GM18498 (cell line): ENCODE measurements around the gene ANKLE1.

Experiments used
- ATAC-seq: cut with Tn5 transposase; IDR thresholded peaks from one replicate; pipeline ENCODE4 v1.9.1; 2021; ENCODE audit warnings: mild to moderate bottlenecking, moderate library complexity; ENCODE audit not compliant: unreplicated experiment

Gene ANKLE1

DNA sequence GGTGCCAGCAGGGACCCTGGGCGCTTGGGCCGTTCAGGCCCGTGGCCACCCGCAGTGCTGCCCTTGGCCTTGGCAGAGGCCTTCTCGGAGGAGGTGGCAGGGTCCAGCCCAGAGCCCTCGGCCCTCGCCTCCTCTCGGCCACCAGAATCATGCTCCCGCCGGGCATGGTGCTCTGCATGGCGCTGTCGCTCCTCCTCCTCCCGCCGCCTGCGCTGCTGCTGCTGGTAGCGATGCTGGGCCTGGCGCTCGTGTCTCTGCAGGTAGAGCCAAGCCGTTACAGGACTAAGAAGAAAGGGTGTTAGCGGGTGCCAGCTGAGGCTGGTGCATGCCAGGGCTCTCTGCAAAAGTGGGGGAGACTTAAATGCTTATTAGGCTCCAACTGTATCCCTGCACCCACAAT lies 43.4 kb downstream of the ANKLE1 start:
- no peak for ATAC-seq

DNA sequence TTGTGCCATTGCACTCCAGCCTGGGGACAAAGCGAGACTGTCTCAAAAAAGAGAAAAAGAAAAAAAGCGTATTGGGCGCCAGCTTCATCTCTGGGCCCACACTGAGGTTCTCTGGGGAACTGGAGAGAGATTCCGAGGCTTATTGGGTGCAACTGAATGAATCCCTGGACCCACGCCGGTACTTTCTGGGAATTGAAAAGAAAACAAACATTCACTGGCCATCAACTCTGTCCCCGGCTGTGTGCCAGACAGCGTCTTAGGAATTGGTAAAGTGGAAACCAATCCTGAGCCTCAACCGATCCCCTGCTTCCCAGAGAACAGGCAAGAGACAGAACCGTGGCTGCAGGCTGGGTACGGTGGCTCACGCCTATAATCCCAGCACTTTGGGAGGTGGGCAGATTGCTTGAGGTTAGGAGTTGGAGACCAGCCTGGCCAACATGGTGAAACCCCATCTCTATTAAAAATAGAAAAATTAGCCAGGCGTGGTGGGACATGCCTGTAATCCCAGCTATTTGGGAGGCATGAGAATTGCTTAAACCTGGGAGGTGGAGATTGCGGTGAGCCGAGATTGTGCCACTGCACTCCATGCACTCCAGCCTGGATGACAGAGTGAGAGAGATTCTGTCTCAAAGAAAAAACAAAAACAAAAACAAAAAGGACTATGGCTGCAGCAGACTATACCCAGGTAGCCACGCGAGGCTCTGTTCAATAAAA lies 44.3 kb downstream of the ANKLE1 start:
- no peak for ATAC-seq

DNA sequence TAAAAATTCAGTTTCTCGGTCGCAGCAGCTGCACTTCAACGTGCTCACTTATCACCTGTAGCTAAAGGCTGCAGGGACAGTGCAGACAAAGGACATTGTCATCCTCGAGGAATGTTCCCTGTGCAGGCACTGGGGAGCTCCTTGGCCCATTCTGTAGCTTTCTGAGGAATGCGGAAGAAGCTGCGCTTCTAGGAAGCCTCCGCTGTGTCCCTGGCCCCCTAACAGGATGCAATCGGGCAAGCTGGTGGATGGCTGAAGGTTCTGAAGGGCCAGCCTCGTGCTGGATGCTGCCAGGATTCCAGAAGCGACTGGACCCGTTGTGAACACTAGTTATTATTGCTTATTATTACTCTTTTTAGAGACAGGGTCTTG lies 44.9 kb downstream of the ANKLE1 start:
- ATAC-seq: no peak

DNA sequence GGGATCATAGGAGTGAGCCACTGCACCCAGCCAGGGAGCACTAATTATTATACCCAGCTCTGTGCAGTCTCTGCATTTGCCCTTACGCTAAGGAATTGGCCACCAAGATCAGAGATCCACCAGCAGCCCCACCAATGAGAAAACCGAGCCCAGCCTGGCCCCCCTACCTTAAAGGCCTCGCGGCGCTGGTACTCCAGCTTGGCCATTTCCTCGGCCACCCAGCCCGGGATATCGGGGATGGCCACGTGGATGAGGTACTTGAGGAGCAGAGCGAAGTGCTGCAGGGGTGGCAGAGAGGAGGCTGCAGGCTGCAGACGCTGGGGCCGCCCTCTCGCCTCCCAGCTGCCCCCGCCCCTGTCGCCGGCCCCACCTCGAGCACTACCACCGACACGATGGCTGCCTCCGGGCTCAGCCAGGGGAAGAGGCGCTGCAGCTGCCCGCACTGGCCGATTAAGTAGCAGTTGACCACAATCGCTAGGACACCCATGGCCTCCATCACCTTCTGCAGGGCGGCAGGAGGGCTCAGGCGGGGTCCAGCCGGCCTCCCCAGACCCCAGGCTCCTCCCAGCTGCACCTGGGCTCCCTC lies 45.5 kb downstream of the ANKLE1 start:
- no peak for ATAC-seq

DNA sequence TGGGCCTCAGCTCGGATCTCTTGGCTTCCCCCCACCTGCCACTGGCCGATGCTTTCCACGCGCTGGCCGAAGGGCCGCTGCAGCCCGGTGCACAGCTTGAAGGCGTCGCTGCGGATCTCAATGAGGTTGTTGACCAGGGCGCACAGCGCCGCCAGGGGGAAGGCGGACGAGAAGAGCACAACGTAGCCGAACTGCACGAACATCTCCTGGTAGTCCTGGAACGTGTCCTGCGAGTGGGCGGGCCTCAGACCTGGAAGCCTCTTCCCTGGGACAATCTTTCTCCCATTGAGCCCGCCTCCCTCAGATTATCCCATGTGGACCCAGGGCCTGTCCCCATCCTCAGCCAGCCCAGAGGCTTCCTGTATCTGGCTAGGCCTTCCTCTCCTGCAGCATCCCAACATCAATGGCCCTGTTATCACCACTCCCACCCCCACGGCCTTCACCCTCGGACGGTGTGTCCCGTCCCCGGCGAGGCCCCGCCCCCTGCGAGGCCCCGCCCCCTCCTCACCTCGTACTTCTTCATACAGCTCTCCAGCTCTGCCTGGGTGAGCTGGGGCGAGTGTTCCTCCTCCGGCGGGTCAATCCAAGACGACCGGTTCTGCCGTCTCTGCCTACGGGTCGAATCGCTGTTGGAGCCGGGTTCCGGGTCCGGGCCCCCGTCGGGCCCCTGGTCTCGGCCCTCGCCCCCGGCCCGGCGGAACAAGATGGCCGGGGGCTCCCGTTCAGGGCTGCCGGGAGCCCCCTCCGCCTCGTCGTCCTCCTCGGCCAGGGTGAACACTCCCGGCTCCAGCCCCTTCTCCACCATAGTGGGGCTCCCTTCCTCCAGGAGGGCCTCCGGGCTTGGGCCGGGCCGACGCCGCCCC lies 46.2 kb downstream of the ANKLE1 start:
- no peak for ATAC-seq

DNA sequence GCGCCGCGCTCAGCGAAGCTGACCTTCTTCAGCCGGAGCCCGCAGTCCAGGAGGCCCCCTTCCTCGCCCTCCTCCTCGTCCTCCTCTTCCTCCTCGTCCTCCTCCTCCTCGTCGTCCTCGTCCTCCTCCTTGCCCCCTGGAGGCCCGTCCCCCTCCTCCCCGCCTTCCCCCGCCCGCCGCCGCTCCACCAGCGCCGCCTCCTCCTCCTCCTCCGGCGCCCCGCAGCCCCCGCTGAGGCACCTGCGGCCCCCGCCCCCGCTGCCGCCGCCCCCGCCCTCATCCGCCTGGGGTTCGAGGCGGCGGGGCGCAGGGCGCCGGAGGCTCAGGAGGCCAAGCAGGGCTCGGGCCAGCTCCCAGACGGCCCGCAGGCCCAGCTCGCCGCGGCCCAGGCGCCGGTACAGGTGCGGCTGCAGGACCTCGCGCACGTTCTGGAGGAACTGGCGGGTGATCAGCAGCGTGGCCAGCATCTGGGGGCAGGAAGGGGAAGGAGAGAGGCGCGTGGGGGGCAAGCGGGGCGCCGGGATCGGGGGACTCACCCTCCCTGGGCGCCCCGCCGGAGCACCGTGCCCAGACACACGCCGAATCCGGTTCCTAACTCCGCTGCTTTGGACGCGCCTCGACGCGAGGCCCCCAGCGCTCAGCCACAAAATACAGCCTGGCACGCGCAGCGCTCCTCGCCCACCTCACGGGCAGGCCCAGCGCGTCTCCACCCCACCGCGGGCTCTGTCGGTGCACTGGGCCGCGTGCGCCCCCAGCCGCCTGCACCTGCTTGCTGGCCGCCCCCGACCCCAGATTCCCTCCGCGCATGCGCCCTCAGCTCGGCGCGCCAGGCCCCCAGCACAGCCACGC lies 47.0 kb downstream of the ANKLE1 start:
- no peak for ATAC-seq

DNA sequence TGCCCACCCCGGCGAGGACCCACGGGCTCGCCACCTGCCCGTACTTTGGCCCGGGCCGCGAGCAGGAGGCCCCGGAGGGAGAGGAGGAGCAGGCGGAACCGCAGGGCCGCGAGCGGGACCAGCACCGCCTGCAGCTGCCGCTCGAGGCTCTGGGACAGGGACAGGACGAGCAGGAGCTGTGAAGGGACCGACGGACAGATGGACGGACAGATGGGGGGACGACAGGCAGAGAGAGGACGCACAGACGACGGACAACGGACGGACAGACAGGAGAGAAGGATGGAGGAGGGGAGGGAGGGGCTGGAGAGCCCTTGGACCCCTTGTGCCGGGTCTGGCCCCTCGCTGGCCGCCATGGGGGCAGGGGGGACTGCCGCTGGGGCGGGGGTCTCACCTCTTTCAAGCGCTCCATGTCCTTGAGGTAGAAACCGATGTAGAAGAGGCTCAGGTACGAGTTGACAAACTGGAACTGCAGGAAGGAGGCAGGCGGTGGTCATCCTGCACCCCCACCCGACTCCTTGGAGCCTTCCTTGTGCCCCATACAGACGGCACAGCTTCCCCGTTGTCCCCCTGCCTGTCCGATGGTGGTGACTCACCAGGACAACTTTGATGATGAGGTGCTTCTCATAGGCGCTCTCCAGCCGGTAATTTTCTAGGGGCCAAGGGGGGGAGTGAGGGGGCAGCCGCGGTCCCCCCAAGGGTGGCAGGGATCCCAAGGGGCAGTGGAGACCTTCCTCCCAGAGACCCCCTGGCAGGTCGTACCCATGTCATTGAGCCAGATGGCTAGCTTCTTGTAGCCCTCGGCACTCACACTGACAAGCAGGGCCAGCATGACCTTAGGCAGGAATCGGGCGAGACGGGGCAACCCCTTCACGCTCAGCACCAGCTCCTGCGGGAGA lies 47.9 kb downstream of the ANKLE1 start:
- no peak for ATAC-seq

DNA sequence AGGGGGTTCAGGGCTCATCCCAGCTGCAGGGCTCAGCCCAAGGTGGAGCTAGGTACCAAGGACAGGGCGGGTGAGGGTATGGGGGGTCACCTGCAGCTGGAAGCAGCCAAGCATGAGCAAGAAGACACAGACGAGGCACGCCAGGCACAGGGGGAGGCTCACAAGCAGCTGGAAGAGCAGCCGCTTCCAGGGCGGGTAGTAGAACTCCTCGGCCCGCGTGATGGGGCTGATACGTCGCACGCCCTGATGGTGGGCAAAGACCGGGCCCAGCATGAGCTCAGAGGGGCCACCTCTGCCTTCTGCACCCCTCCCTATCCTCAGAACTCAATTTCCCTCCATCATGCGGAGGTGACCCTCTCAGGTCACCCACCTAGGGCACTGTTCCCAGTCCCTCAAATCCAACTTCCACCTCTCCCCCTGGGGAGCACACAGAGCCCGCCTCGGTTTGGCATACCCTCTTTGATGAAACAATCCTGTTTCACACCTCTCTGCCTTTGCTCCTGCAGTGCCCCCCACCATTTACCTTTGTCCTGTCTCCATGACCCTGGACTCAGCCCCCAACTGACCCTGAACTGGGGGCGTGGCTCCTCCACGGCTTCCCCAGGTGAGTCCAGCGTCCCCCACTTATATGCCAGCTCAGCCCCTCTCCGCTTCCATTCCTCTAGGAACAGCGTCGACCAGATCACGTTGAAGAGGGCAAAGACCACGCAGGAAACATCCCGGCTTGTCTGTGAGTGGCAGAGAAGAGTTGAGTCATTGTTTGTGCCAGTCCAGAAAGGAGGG lies 48.8 kb downstream of the ANKLE1 start:
- ATAC-seq: no peak

DNA sequence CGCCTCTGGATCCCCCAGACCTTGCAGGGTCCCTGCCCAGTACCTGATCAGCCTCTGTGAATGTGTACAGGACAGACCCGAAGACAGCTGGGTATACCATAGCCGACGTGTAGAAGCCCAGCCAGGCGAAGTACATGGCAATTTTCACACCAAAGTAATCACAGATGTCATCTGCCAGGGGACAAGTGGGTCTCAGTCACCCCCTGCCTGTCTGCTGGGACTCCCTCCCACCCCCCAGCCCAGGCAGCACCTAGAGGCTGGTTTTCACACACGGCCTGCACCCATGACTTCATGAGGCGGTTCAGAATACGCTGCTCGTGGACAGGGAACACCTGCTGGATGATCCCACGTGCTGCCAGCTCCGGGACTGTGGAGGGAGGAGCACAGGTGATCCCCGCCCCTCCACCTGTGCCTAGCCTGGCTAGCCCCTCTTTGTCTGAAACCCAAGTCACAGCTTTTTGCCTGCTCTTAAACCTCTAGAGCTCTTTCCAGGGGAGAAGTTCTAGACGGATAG lies 49.4 kb downstream of the ANKLE1 start:
- no peak for ATAC-seq

DNA sequence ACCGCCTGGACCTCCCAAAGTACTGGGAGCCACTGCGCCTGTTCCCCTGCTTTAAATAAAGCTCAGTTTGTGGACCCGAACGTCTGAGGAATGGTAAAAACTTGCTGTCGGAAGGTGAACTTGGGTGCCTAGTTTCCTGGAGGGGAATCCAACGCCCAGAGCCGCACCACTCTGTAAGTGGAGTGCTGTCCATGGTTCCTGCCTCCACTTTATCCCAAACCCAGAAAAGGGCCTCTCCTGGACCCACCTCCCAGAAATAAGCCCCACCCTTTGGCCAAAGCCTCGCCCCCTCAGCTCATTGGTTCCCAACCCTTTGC lies 50.6 kb downstream of the ANKLE1 start:
- no peak for ATAC-seq

DNA sequence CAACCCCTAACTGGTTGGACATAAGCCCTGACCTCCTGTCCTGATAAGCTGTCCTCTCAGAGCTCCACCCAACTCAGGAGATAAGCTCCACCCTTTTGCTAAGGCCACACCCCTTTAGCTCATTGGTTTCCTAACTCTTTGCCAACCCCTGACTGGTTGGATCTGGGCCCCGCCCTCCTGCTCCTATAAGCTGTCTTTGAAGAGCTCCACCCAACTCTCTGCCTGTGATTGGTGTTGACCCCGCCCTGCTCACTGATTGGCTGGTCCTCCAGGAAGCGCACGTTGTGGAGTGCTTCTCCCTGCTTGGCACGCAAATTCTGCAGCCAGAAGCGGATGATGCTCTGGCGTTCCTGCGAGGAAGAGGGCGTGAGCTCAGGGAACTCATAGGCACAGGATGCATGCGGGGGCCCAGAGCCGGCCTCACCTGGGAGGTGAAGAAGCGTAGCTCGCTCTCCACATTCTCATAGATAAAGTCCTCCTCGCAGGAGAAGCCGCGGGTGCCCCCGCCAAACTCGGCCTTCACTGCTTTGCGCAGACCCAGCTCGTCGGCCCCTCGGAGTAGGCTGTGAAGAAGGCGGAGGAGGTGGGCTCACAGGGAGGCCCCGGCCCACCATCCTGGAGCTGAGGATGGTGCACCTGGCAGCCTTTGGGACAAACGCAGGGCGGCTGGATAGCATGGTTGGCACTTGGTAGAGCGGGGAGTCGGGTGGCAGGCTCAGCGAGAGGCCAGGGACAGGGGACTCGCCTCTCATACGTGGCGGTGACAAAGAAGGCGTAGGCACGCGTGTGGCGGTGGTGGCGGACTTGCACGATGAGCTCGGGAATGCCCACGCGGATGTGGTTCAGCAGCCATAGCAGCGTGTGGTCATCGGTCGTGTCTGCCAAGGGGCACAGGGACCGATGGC lies 51.2 kb downstream of the ANKLE1 start:
- no peak for ATAC-seq

DNA sequence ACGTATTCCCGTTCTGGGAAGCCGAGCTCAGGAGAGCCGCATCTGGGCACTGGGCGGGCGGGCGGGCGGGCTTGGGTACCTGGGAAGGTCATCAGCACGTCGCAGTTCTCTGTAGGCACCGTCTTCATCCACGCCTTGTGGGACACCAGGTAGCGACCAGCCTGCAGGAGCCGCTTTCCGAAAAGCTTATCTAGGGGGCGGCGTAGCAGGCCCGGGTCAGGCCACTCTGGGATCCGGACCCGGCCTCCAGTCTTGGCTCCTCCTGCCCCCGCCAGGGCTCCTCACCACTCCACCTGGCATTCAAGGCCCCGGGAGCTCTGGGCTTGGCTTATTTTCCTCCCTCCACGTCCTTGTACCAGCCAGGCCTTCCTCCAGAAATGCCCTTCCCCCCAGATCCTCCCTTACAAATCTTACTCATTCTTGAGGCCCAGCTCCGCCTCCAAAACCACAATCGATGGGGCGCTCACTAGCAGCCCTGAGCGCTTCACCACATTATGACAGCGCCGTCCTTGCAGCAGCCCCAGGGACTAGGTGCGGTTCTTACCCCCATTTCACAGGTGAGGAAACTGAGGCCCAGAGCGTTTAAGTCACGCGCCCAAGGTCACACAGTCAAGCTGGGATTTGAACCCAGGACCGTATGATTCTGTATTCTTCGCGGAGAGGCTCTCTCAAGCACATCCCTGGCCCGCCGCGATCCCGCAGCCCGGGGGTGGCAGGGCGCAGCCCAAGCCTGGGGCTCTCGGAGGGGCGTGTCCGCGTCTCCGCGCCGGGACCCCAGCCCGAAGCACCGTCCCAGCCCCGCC lies 52.1 kb downstream of the ANKLE1 start:
- ATAC-seq: no peak

DNA sequence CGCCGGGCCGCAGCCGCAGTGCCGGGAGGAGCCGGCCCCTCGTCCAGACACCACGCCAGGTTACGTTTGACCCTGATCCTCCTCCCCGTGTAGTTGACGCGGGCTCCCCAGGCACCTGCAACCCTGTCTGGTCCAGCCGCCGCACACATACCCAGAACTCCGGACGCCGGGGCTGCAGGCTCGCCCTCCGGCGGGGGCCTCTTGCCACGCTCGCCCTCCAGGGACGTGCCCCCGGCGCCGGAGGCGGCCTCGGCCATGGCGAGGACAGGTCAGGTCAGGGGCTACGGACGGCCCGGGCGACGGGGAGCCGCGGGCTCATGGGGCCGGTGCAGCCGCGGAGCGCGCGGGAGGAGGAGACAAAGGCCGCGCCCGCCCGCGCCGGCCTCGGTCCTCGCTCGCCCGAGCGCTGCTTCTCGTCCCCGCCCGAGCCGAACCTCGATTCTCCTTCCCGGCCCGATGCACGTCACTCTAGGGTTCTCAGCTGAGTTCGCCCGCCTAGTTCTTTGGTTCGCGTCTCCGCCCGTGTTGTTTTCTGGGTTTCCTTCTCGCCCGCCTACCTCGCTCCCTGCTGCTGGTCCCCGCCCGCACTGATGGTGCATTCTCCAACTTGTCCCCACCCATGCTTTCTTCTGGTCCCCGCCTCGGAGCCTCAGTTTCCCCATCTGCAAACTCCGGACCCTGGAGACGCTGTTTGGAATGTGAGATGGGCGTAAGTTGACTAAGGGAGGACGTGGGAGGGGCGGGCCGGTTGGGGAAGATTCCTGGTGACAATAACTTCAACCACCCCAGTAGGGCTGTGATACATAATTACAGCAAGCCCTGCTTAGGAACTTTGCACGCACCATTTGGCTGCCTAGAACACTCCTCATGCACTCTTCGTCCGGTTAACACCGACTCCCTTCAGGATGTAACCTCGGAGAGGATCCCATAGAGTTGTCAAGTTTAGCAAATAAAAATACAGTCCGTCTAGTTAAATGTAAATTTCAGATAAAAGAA lies 53.0 kb downstream of the ANKLE1 start, which contains the start of gene ANO8:
TSS of gene ANO8 (minus strand) at position 442 of the 996 bp plus-strand sequence. CDS start at position 257, 185 bp downstream.
- peak; percentile 47 for ATAC-seq

DNA sequence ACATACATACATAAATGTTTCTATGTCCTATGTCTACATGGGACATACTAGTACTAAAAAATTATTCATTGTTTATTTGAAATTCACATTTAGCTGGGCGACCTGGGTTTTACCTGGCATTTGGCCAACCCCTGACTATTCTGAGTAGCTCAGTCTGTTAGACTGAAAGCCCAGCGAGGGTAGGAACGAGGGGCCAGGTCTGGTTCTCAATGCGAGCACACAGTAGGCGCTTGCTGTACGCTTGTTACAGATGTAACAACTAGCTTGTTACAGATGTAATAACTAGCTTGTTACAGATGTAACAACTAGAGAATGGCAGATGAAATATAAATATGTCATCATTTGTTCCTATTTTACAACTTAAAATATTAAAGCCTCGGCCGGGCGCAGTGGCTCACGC lies 53.9 kb downstream of the ANKLE1 start:
- ATAC-seq: no peak
